Nephron progenitor cell (in vitro differentiated cells): ENCODE measurements around the gene KCNJ3.

Experiments
- DNase-seq: peaks from one replicate; pipeline ENCODE4 v3.0.0; 2021
- H3K27ac Mint-ChIP-seq: 2 replicates; pipeline ENCODE4 v1.8.0; 2021; ENCODE audit warnings: mild to moderate bottlenecking, moderate library complexity, mixed read lengths
- H3K27me3 Mint-ChIP-seq: 2 replicates; pipeline ENCODE4 v1.8.0; 2021; ENCODE audit warnings: mild to moderate bottlenecking, low read depth, mixed read lengths; ENCODE audit not compliant: poor library complexity
- H3K36me3 Mint-ChIP-seq: 2 replicates; pipeline ENCODE4 v1.8.0; 2021; ENCODE audit warnings: low read depth, mixed read lengths
- H3K4me1 Mint-ChIP-seq: 2 replicates; pipeline ENCODE4 v1.8.0; 2021; ENCODE audit warnings: mixed read lengths
- H3K4me3 Mint-ChIP-seq: 2 replicates; pipeline ENCODE4 v1.8.0; 2021; ENCODE audit warnings: mild to moderate bottlenecking, moderate library complexity, mixed read lengths
- H3K9me3 Mint-ChIP-seq: 2 replicates; pipeline ENCODE4 v1.8.0; 2021; ENCODE audit warnings: mild to moderate bottlenecking, moderate library complexity, mixed read lengths
- CTCF ChIP-seq: fragments of 200-600 bp; sonication (generic); IDR thresholded peaks from 2 replicates; pipeline ENCODE4 v1.5.0; 2021; ENCODE audit warnings: antibody characterized with exemption

Gene KCNJ3

GRCh38 chr2:154740361-154740760 is 41.9 kb downstream of the KCNJ3 start:
- Mint-ChIP-seq H3K9me3 (no peaks in the 10 kb centered on the region), H3K36me3 (no peaks in the 10 kb centered on the region), H3K4me1 (peaks cover 11% of the 10 kb centered on the region), H3K27ac (no peak overlapping the region), H3K4me3 (no peak overlapping the region), H3K27me3 (no peaks in the 10 kb centered on the region)
- DNase-seq: no peak
- TF ChIP-seq CTCF: no peak

GRCh38 chr2:154758871-154759270 is 60.4 kb downstream of the KCNJ3 start:
- Mint-ChIP-seq H3K27ac (no peak overlapping the region), H3K4me1 (no peaks in the 10 kb centered on the region), H3K36me3 (no peaks in the 10 kb centered on the region), H3K9me3 (no peaks in the 10 kb centered on the region), H3K4me3 (no peak overlapping the region), H3K27me3 (no peaks in the 10 kb centered on the region)
- no peak for TF ChIP-seq CTCF
- no peak for DNase-seq

- Mint-ChIP-seq H3K27ac (no peak overlapping the region), H3K4me3 (no peak overlapping the region), H3K4me1 (no peaks in the 10 kb centered on the region), H3K36me3 (no peaks in the 10 kb centered on the region), H3K27me3 (no peaks in the 10 kb centered on the region), H3K9me3 (no peaks in the 10 kb centered on the region)
- TF ChIP-seq CTCF: no peak
- DNase-seq: no peak
Observed at GRCh38 chr2:154762638-154763037, 64.1 kb downstream of the KCNJ3 start.

- peaks cover 4% of the 10 kb centered on the region for H3K9me3 Mint-ChIP-seq
- no peak overlapping the region for H3K27ac Mint-ChIP-seq
- no peaks in the 10 kb centered on the region for H3K36me3 Mint-ChIP-seq
- H3K27me3 Mint-ChIP-seq: no peaks in the 10 kb centered on the region
- H3K4me1 Mint-ChIP-seq: no peaks in the 10 kb centered on the region
- no peak overlapping the region for H3K4me3 Mint-ChIP-seq
- no peak for TF ChIP-seq CTCF
- DNase-seq: no peak
Observed at GRCh38 chr2:154771664-154772284, 73.3 kb downstream of the KCNJ3 start.

- H3K4me3 Mint-ChIP-seq: no peak overlapping the region
- no peaks in the 10 kb centered on the region for H3K36me3 Mint-ChIP-seq
- H3K4me1 Mint-ChIP-seq: no peaks in the 10 kb centered on the region
- H3K27ac Mint-ChIP-seq: no peak overlapping the region
- TF ChIP-seq CTCF: no peak
- no peaks in the 10 kb centered on the region for H3K27me3 Mint-ChIP-seq
- DNase-seq: no peak
- H3K9me3 Mint-ChIP-seq: no peaks in the 10 kb centered on the region
Observed at GRCh38 chr2:154776825-154777224, 78.3 kb downstream of the KCNJ3 start.

- no peak for TF ChIP-seq CTCF
- H3K9me3 Mint-ChIP-seq: no peaks in the 10 kb centered on the region
- no peak for DNase-seq
- H3K27ac Mint-ChIP-seq: no peak overlapping the region
- H3K4me1 Mint-ChIP-seq: peaks cover 26% of the 10 kb centered on the region
- H3K36me3 Mint-ChIP-seq: no peaks in the 10 kb centered on the region
- no peak overlapping the region for H3K4me3 Mint-ChIP-seq
- no peaks in the 10 kb centered on the region for H3K27me3 Mint-ChIP-seq
Observed at GRCh38 chr2:154794406-154794805, 95.9 kb downstream of the KCNJ3 start.
